Stimulated activated naive CD8-positive, alpha-beta T cell treated with anti-CD3 and anti-CD28 coated beads, Interleukin-15, Interleukin-2, amounts not matched to agents 100 U/mL and 50 U/mL, for 24 hours (primary cell): ENCODE measurements around the gene NAP1L4.
A peak's percentile ranks its signal among the peaks of the same experiment; 100 is the strongest.
"Not testable (repeated sequence)": the region's sequence is repeated elsewhere in the genome, so short reads cannot be mapped to it uniquely, and the experiment has no call there.

Source experiments
- ATAC-seq: fragments of 150-1000 bp; cut with Tn5 transposase; one replicate; pipeline ENCODE4 v1.10.0; 2021
- DNase-seq: peaks from one replicate; pipeline ENCODE4 v3.0.0; 2021

NAP1L4 gene

DNA sequence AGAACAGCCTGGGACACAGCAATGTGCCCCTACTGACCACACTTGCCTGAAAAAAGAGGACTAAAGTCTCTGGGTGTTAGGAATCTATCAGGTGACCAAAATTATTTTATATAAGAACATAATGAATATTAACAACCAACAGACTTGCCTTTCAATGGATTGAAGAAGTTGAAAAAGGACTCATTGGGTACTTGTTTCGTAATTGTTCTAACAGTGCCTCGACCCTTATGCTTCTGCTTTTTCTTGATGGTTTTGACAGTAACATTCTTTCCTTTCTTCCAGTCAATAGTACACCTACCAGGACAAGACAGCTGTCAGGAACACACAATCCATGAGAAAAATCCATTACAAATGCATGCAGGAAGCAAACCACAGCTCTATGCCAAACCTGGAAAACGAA lies 33.9 kb downstream of the NAP1L4 start:
- ATAC-seq (no peak), DNase-seq (no peak)

DNA sequence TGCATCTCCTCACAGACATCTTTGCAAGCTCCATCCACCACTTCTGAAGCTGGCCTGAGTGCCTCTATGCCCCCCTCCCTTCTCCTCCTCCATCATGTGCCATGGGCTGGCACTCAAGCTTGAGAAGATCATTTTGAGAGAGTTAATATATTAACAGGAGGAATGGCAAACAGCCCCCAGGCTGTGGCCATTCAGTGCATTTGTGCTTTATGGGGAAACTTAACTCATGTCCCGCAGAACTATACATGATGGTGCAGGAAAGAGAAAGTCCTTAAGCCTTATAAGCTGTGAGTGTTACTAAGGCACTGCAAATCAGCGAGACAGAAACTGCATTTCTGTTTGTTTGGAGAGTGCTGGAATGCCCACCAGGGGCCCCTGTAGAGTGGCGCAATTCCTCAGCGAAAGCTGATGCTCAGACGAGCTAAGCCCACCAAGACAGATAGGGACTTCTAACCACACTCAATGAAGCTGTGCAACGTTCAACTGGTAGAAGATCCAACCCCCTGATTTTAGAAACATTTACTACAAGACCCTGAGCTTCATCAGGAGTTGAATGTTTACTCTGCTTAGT lies 36.1 kb downstream of the NAP1L4 start:
- ATAC-seq (no peak), DNase-seq (no peak)

DNA sequence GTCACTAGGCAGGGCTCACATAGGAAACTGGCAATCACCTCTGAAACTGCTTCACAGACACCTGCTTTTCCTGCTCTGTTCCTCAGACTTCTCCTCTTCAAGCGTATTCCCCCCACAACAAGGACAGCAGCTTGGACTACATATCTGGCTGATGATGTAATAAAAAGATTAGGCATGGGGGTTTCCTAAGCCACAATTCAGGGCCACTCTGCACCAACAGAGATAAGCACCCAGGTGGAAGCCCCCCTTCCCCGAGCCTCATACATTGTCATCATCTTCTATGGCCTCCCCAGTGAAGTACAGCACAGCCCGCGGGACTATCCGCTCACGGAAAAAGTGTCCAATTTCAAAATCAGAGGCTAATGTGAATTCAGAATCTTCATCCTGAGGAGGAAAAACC lies 37.9 kb downstream of the NAP1L4 start:
- no peak for ATAC-seq
- no peak for DNase-seq

- no peak for DNase-seq
- ATAC-seq: no peak
These were observed 39.8 kb downstream of the NAP1L4 start for GRCh38 chr11:2952290-2952689.

- DNase-seq: no peak
- no peak for ATAC-seq
These were observed 40.7 kb downstream of the NAP1L4 start for GRCh38 chr11:2951231-2952110.

GRCh38 chr11:2950825-2951224 lies 41.3 kb downstream of the NAP1L4 start:
- ATAC-seq (no peak), DNase-seq (no peak)

DNA sequence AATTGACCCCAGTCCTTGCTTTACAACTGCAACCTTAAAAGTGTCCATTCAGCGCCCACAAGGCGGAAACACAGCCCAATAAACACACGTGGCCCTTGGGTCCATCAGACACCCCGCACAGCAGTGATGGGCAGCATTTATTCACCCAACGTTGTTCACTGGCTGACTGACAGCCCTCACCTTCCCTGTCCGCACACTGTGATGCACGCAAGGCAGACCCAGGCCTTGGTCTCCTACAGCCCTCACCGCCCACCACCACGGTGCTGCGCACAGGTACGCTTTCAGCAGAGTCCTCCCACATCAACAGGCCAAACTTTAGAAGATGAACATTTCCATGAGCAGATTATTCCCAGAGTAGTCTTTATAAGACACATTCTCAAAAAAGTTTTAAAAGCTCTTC lies 42.2 kb downstream of the NAP1L4 start:
- ATAC-seq: no peak

DNA sequence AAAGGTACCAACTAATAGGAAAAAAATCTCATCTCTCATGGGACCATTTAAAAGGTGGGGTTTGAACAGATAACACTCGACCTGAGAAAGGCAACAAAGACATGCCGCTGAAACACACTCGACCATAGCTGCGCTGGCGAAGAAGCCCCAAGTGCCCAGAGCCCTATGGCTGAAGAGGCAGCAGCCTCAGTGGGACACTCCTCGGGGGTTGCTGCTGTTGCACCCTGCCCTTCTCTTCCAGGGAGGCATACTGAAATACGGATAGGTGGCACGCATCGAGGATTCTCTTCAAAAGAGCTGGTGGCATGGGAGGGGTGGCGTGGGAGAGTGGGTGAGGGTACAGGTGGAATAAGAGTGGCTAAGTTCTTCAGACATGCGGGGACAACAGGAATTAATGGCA lies 44.4 kb downstream of the NAP1L4 start:
- DNase-seq (no peak), ATAC-seq (no peak)

More for the DNA sequence above, 42.2 kb downstream of the NAP1L4 start:
- DNase-seq: no peak

DNA sequence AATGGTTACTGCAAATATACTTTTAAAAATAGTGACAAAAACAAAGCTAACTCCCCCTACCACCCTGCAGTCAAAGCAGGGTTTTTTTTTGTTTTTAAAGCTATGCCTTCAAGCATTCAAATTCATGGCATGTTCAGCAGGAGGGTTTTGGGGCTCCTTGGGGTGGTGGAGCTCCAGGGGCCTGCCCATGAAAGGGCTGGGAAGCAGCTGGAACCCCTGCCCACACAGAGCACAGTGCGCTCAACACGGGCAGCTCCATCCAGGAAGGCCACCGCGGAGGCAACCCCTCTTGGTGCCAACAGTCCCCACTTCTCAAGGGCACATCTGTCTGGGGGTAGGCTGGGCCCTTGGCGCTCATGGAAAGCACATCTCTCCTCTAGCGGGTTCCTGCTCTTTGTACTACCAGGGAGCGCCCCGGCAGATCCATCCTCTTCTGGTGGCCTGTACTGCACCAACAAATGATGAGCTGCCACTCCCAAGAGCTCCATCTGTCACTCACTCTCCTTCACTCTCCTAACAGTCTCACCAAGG lies 46.3 kb downstream of the NAP1L4 start:
- no peak for DNase-seq
- ATAC-seq: no peak

DNA sequence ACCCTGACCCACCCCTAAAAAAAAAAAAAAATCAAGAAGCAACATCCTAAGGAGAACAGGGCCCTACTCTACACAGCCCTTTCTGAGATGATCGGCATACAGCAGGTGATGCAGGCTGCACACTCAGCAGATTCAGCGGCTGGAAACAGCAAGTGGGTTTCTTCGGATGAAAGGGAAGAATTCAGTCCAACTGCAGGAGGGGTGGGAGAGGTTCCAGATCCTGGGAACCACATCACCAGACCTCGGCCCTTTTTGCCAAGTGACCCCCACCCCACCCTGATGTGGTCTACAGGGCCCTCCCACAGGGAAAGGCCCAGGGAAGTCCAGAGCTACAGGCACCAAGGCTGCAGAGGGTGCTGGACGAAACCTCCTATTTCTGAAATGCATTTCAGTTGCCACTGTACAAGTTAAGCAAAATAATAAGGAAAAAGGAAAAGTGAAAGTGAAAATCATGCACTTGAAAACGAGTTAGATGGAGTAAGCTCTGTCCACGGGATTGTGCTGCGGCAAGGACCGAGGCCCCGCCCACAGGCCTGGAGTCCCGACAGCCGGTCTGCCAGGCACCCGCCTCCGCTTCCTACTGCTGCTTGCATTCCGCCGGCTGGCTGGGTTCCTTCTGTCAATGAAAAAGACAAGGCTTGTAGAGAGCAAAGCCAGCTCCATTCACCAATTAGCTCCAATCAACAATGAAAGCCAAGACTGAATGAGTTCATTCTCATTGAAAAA lies 46.9 kb downstream of the NAP1L4 start:
- ATAC-seq (no peak), DNase-seq (peak; percentile 58)

- DNase-seq (no peak), ATAC-seq (no peak)
These were observed 47.6 kb downstream of the NAP1L4 start for GRCh38 chr11:2944530-2944929.

DNA sequence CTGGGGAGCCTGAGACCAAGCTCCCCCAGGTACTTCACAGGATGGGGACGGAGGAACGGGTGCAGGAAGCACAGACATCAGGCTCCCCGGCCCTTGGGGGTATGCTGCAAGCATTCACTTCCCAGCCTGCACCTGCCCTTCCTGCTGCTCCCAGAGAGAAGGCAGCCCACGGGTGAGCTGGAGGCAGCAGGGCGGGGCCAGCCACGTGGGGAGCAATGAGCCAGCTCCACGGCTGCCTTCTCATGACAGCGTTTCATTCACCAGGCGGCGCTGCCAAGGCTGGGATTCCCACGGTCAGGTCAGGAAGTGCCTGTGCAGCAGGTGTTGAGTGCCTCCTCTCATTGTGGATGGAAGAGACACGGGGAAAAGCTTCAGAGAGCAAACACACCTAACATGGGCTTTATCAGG lies 48.4 kb downstream of the NAP1L4 start:
- no peak for ATAC-seq
- no peak for DNase-seq

DNA sequence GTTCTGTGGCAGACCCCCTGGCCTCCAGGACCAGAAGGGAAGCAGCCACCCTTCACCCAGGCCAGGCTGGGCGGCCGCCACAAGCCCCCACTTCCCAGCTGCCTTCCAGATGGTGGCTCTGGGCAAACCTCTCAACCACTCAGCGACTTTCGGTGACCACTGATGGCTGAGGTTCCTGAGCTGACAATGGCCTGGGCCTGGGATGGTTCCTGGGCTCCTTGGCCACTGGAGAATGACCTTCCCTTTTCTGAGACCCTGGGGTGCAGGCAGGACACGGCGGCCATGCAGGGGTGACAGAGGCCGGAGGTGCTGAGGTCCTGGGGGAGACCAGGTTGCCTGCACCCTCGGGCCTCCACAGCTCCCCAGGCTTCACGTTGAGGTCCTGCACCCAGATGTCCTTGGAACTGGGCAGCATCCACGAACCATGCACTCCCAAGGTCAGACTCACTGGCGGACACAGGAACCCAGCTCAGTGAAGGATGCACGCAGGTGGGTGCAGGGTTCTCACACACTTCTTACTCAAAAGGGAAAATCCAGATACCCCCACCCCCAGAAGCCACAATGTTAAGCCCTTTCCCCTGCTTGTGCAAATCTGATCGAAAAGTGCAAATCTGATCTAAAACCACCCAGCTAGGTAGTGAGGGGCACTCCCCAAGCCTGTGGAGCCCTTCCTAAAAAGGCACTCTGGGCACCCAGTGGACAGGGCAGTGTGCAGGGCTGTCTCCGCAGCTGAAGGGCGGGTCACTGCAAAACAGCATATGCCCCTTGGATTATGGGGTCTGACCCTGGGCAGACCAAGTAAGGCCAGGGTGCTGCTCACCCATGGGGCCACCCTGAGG lies 49.0 kb downstream of the NAP1L4 start:
- ATAC-seq: no peak
- no peak for DNase-seq

GRCh38 chr11:2942447-2942846 lies 49.7 kb downstream of the NAP1L4 start:
- ATAC-seq: no peak
- DNase-seq: no peak

GRCh38 chr11:2940921-2941821 lies 51.0 kb downstream of the NAP1L4 start:
- DNase-seq: no peak
- ATAC-seq: peak; percentile 10

- ATAC-seq: peak; percentile 74
- peak; percentile 51 for DNase-seq
These were observed 51.8 kb downstream of the NAP1L4 start for GRCh38 chr11:2940147-2940920.

GRCh38 chr11:2938458-2939418 lies 53.4 kb downstream of the NAP1L4 start:
- not testable (repeated sequence) for ATAC-seq

DNA sequence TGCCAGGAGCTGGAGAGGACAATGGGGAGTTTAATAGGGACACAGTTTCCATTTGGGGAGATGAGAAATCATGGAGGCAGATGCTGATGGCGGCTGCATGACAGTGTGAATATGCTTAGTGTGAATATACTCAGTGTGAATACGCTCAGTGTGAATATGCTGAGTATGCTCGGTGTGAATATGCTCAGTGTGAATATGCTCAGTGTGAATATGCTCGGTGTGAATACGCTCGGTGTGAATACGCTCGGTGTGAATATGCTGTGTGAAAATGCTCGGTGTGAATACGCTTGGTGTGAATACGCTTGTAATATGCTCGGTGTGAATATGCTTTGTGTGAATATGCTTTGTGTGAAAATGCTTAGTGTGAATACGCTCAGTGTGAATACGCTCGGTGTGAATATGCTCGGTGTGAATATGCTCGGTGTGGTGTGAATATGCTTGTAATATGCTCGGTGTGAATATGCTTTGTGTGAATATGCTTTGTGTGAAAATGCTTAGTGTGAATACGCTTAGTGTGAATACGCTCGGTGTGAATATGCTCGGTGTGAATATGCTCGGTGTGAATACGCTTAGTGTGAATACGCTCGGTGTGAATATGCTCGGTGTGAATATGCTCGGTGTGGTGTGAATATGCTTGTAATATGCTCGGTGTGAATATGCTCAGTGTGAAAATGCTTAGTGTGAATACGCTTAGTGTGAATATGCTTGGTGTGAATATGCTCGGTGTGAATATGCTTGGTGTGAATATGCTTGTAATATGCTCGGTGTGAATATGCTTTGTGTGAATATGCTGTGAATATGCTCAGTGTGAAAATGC lies 54.3 kb downstream of the NAP1L4 start:
- DNase-seq, ATAC-seq: not testable (repeated sequence)

More at GRCh38 chr11:2938458-2939418, 53.4 kb downstream of the NAP1L4 start:
- DNase-seq: not testable (repeated sequence)
